Lower lobe of right lung (tissue), 2 donors: ENCODE measurements around the gene GHRL. TPM values are rescaled to one million over a fixed set of nuclear protein-coding genes. Genes with fewer than 3 reads are reported as not detected.
"Not testable (repeated sequence)": the region's sequence is repeated elsewhere in the genome, so short reads cannot be mapped to it uniquely, and the experiment has no call there.

Experiments used
- ATAC-seq, 2 donors: fragments of 200-7000 bp; cut with Tn5 transposase; one replicate each; pipeline ENCODE4 v1.9.1; 2020 to 2022; ENCODE audit warnings: mild to moderate bottlenecking in 2 of 2, moderate library complexity in 2 of 2
- DNase-seq: peaks from one replicate; pipeline ENCODE4 v3.0.0-alpha.2; 2020
- H3K27ac ChIP-seq: fragments of 200-600 bp; one replicate; pipeline ENCODE4 v1.8.0; 2022
- H3K27me3 ChIP-seq: fragments of 200-600 bp; one replicate; pipeline ENCODE4 v1.8.0; 2022; ENCODE audit warnings: low read depth
- H3K36me3 ChIP-seq: fragments of 200-600 bp; one replicate; pipeline ENCODE4 v1.8.0; 2022; ENCODE audit warnings: mild to moderate bottlenecking
- H3K4me1 ChIP-seq: fragments of 200-600 bp; one replicate; pipeline ENCODE4 v1.8.0; 2022
- H3K4me3 ChIP-seq: fragments of 200-600 bp; one replicate; pipeline ENCODE4 v1.8.0; 2022; ENCODE audit warnings: mild to moderate bottlenecking
- H3K9me3 ChIP-seq: fragments of 200-600 bp; one replicate; pipeline ENCODE4 v1.8.0; 2022
- intact Hi-C: fragments of 100-400 bp; cut with DNase I; formaldehyde crosslinking; loops from one replicate; pipeline ENCODE4 v1.11.0; 2022
- total RNA-seq: library from RNA; stranded (reverse); fragmentation: NEBNext Ultra II Directional; extraction: Animal tissue kit (Norgen Biotek cat#: 25700); gene quantifications from one replicate; pipeline ENCODE4 v1.2.1, GENCODE V29; 2021
- TF ChIP-seq, protein P1 (sequence below): fragments of 200-600 bp; IDR thresholded peaks from one replicate; pipeline ENCODE4 v1.8.0; 2022; ENCODE audit warnings: antibody characterized with exemption, mild to moderate bottlenecking
- donor health status: DM: no; HTN: yes; CAD: no; lungs with severe emphysema.

Gene GHRL
- total RNA-seq, 1 donor from 2014 or later = 2.5 TPM

DNA sequence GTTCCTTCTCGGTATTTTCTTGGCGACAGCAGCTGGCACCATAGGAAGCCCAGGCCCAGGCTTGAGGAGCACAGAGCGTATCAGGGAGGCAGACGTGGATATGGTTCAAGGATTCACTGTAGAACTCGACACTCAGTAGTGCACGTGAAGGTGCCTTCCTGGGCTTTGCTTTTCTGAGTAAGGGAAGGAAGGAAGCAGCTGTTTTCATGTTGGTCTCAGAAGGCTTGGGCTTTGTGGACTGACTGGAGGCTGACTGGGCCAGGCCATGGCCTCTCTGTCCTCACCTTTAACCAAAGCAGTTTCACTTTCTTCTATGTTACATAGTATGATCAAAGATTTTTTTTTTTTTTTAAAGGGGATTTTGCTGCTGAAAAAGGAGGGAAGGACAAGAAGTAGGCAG lies 6.9 kb upstream of the GHRL start:
- Histone ChIP-seq H3K36me3 (peaks cover 79% of the 10 kb centered on the region), H3K4me1 (no peaks in the 10 kb centered on the region), H3K27me3 (no peaks in the 10 kb centered on the region), H3K27ac (no peak overlapping the region), H3K9me3 (no peaks in the 10 kb centered on the region), H3K4me3 (no peak overlapping the region)
- DNase-seq (no peak), ATAC-seq (no peak)
- TF ChIP-seq, protein P1, sequence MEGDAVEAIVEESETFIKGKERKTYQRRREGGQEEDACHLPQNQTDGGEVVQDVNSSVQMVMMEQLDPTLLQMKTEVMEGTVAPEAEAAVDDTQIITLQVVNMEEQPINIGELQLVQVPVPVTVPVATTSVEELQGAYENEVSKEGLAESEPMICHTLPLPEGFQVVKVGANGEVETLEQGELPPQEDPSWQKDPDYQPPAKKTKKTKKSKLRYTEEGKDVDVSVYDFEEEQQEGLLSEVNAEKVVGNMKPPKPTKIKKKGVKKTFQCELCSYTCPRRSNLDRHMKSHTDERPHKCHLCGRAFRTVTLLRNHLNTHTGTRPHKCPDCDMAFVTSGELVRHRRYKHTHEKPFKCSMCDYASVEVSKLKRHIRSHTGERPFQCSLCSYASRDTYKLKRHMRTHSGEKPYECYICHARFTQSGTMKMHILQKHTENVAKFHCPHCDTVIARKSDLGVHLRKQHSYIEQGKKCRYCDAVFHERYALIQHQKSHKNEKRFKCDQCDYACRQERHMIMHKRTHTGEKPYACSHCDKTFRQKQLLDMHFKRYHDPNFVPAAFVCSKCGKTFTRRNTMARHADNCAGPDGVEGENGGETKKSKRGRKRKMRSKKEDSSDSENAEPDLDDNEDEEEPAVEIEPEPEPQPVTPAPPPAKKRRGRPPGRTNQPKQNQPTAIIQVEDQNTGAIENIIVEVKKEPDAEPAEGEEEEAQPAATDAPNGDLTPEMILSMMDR = no peak
- intact Hi-C loops = no loop called here

DNA sequence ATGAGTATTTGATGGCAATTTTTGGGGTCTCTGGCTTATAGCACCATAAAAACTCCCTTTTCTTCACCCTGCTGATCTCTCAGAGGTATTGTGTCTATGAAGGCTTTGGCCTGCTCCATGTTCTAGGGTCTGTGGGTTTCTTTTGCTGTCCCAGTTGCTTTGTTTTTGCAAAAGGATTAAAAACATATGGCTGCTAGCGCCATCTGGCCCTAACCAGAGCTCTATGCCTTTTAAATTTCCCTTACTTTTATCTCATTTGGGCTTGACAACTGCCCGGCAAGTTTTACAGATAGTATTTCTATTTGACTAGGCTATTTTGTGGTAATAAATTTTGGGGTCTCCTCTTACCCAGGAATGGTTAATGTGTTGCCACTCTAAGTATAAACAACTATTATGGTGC lies 6.4 kb upstream of the GHRL start:
- peaks cover 74% of the 10 kb centered on the region for H3K36me3 ChIP-seq
- no peaks in the 10 kb centered on the region for H3K27me3 ChIP-seq
- no peak overlapping the region for H3K4me3 ChIP-seq
- no peaks in the 10 kb centered on the region for H3K4me1 ChIP-seq
- ATAC-seq (no peak), DNase-seq (no peak)
- H3K27ac ChIP-seq = no peak overlapping the region
- no peaks in the 10 kb centered on the region for H3K9me3 ChIP-seq
- intact Hi-C loops = no loop called here
- TF ChIP-seq, protein P1 = no peak

DNA sequence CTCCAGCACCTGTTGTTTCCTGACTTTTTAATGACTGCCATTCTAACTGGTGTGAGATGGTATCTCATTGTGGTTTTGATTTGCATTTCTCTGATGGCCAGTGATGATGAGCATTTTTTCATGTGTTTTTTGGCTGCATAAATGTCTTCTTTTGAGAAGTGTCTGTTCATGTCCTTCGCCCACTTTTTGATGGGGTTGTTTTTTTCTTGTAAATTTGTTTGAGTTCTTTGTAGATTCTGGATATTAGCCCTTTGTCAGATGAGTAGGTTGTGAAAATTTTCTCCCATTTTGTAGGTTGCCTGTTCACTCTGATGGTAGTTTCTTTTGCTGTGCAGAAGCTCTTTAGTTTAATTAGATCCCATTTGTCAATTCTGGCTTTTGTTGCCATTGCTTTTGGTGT lies 5.3 kb upstream of the GHRL start:
- intact Hi-C loops, ATAC-seq, H3K27me3 ChIP-seq, H3K9me3 ChIP-seq, H3K27ac ChIP-seq, H3K4me3 ChIP-seq, DNase-seq, H3K4me1 ChIP-seq: not testable (repeated sequence)
- H3K36me3 ChIP-seq = peaks cover 63% of the 10 kb centered on the region

DNA sequence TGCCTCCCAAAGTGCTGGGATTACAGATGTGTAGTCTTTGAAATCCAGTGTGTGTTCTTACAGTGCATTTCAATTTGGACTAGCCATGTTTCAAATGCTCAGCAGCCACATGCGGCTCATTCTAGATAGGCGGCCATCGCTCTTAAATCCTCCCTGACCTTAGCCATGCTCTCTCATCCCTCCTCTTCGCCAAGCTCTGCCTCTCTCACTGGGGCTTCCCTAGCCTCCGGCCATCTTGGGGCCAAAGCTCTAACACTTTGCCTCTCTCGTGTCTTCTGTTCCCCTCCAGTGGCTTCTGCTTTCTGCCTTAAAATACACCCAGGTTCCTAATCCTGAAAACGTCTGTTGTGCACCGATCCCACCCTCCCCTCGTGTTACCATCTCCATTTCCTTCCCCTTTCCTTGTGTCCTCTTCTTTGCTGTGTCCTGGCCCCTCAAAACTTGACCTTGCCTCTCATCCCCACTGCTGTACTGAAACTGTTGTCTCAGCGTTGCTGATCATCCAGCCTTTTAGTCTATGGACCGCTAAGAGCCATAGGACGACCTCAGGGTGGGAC lies 1.4 kb upstream of the GHRL start:
- ATAC-seq = no peak
- Histone ChIP-seq H3K27ac (no peak overlapping the region), H3K4me3 (no peak overlapping the region), H3K27me3 (no peaks in the 10 kb centered on the region), H3K9me3 (no peaks in the 10 kb centered on the region), H3K4me1 (peaks cover 7% of the 10 kb centered on the region), H3K36me3 (peaks cover 30% of the 10 kb centered on the region)
- no peak for DNase-seq
- TF ChIP-seq, protein P1 = no peak
- intact Hi-C loops = no loop called here

DNA sequence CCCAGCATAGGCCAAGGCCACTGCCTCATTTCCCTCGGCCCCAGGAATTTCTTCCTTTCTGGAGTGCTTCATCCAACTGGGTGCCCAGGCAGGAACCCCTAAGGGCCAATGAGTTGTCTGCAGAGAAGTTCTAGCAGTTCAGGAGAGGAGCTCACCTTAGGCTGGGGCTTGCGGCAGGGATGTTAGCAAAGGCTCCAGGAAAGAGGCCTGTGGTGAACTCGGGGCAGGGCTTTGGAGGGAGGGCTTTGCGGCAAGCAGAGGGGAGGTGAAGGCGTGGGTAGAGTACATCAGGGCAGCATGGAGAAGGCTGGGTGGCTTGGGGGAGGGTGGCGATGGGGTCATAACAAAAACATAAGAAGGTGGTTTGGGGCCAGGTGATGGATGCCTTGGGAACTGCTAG lies 1.1 kb downstream of the GHRL start:
- intact Hi-C loops = no loop called here
- Histone ChIP-seq H3K9me3 (no peaks in the 10 kb centered on the region), H3K4me3 (no peak overlapping the region), H3K36me3 (peaks cover 32% of the 10 kb centered on the region), H3K27me3 (no peaks in the 10 kb centered on the region), H3K4me1 (peaks cover 7% of the 10 kb centered on the region), H3K27ac (no peak overlapping the region)
- TF ChIP-seq, protein P1 = no peak
- ATAC-seq = no peak
- DNase-seq = no peak

DNA sequence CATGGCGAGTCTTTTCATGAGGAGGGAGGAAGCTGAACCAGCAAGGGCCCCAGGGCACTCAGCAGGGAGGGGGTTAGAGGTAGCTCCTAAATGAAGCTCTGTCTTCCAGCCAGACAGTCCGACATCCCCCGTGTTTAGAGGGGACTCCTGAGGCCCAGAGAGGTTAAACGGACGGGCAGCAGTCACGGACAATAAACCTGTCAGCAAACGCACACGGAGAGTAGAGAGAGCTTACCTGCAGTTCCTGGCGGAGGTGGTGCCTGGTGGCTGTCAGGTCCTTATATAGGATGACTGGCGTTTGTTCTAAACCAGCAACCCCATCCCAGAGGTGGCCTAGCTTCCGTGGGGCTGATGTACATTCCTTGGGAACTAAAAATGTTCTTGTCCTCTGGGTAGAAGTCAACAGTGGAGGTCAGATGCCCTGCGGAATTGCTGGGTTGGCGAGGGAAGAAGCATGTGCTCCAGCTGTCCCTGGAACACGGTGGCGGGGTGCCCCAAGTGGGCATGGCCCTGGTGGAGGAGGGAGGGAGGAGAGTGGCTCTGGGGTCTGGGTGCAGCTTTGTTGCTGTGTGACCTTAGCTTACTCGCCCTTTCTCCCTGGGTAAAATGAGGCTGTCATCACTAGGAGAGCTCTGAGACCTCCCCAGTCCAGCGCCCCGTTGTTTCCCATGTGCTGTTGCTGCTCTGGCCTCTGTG lies 2.1 kb downstream of the GHRL start:
- intact Hi-C loops = no loop called here
- no peak for DNase-seq
- H3K4me3 ChIP-seq = no peak overlapping the region
- no peaks in the 10 kb centered on the region for H3K9me3 ChIP-seq
- H3K27me3 ChIP-seq = no peaks in the 10 kb centered on the region
- H3K4me1 ChIP-seq = peaks cover 7% of the 10 kb centered on the region
- no peak overlapping the region for H3K27ac ChIP-seq
- TF ChIP-seq, protein P1 = no peak
- peaks cover 34% of the 10 kb centered on the region for H3K36me3 ChIP-seq
- no peak for ATAC-seq
